Measurements from ENCODE around the gene PNPLA5.

PNPLA5 gene

DNA sequence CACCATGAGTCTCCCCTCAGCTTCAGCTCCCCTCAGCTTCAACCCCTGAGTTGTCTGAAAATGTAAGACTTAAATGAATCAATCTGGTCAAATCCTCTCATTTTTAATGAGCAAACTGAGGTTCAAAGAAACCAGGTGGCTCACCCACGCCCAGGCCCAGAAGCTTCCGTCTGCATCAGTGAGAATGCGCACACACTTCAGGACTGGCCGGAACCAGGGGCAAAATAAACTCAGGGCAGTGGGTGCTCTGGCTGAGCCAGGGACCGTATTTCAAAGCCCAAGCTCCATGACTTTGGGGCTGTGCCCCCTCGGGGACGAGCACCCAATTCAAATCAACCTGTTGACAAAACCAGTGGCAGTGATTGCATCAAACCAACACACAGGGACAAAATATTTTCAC, 32.6 kb downstream of the PNPLA5 start:
- H3K4me1 ChIP-seq (ENCODE audit: control insufficient read depth in 2 of 2, insufficient read depth in 1 of 2, low read depth in 1 of 2, low read length in 2 of 2): peaks cover 4 to 7% of the 10 kb centered on the region in 2 donors
- H3K36me3 ChIP-seq (replicated peaks in 1 of 2; ENCODE audit: control insufficient read depth in 2 of 2, insufficient read depth in 2 of 2, low read length in 2 of 2): no peaks in the 10 kb centered on the region
- H3K18ac ChIP-seq (ENCODE audit: low read length): no peak overlapping the region

DNA sequence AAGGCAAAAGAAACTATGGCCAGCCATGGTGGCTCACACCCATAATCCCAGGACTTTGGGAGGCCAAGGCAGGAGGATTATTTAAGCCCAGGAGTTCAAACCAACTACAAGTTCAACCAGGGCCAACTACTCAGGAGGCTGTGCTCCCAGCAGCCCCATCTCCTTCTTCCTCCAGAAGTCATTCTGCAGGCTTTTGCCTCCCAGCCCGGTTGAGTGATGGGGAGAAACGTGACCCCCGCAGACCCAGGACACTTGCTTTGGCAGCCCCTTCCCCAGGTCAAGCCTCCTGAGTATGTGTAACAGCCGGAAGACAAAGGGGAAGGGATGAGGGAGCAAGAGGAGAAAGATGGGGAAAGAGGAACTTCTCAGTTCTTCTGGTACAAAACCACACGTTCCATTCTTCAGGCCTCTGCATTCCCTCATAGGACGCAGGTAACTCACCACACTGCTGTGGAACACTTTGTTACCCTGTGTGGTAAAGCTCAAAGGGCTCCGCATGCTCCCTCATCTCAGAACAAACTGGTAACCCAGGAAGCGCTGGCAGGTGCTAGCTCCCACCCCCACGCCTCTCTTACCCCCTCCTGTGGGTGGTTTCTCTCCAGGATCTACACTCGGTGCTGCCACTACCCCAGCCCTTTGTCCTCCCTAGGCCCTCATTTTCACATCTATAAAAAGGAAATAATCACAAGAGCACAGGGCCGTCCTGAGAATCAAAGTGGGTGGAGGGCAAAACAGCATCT, 33.5 kb downstream of the PNPLA5 start:
- H4K8ac ChIP-seq (ENCODE audit: low read depth, low read length): no peak overlapping the region

More for the DNA sequence above, 32.6 kb downstream of the PNPLA5 start:
- Histone ChIP-seq H3K4ac (ENCODE audit: low read length) (no peak overlapping the region), H2BK12ac (ENCODE audit: low read length) (no peak overlapping the region), H3K9ac (ENCODE audit: low read depth, low read length, poor library complexity) (no peak overlapping the region), H3K27me3 (ENCODE audit: control insufficient read depth in 3 of 3, insufficient read depth in 3 of 3, low read depth in 1 of 3, low read length in 3 of 3) (no peaks in the 10 kb centered on the region), H3K4me3 (ENCODE audit: low read length in 2 of 2) (no peak overlapping the region), H4K8ac (ENCODE audit: low read depth, low read length) (no peak overlapping the region), H3K9me3 (replicated peaks in 1 of 2; ENCODE audit: control insufficient read depth in 2 of 2, insufficient read depth in 1 of 2, low read depth in 1 of 2, low read length in 2 of 2) (peaks cover 3 to 7% of the 10 kb centered on the region in 2 donors), H2BK15ac (ENCODE audit: low read length) (no peak overlapping the region), H3K14ac (ENCODE audit: low read length) (no peak overlapping the region), H3K4me2 (ENCODE audit: insufficient read depth, low read length, poor library complexity, severe bottlenecking) (no peak overlapping the region), H3K27ac (replicated peaks; ENCODE audit: low read length) (no peak overlapping the region), H2AFZ (ENCODE audit: low read length) (no peak overlapping the region), H3K79me1 (ENCODE audit: low read depth, low read length) (peaks cover 4% of the 10 kb centered on the region), H2AK5ac (ENCODE audit: low read depth, low read length) (no peak overlapping the region), H2BK5ac (ENCODE audit: low read length) (no peak overlapping the region), H4K91ac (ENCODE audit: low read depth, low read length, poor library complexity) (no peak overlapping the region), H2BK120ac (ENCODE audit: low read depth, low read length) (no peak overlapping the region), H3K23ac (ENCODE audit: low read depth, low read length, poor library complexity) (no peak overlapping the region)
- no CpG with 5 or more reads among the region's 7 CpGs for WGBS, 2 donors (ENCODE audit: extremely low coverage in 2 of 2, insufficient read length in 2 of 2, insufficient replicate concordance in 1 of 2)
- DNase-seq (ENCODE audit: low spot score): no peak

DNA sequence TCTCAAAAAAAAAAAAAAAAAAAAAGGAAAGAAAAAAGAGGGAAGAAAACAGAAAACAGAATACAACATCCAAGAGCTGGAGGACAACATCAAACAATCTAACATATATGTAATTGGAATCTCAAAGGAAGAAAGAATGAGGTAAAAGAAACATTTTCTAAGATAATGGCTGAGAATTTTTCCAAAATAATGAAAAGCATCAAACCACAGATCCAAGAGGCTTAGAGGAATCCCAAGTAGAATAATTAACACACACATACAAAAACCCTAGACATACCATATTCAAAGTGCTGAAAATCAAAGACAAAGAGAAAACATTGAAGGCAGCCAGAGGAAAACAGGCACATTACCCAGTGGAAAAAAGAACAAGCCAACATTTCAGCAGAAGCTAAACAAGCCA, 34.4 kb downstream of the PNPLA5 start:
- Histone ChIP-seq H3K4me1 (ENCODE audit: control insufficient read depth in 2 of 2, insufficient read depth in 1 of 2, low read depth in 1 of 2, low read length in 2 of 2) (peaks cover 7 to 9% of the 10 kb centered on the region in 2 donors), H2BK120ac (ENCODE audit: low read depth, low read length) (no peak overlapping the region), H2BK12ac (ENCODE audit: low read length) (no peak overlapping the region), H2AFZ (ENCODE audit: low read length) (no peak overlapping the region), H3K36me3 (replicated peaks in 1 of 2; ENCODE audit: control insufficient read depth in 2 of 2, insufficient read depth in 2 of 2, low read length in 2 of 2) (no peaks in the 10 kb centered on the region), H2BK15ac (ENCODE audit: low read length) (no peak overlapping the region), H3K18ac (ENCODE audit: low read length) (no peak overlapping the region), H4K8ac (ENCODE audit: low read depth, low read length) (no peak overlapping the region), H3K4ac (ENCODE audit: low read length) (no peak overlapping the region), H3K9me3 (replicated peaks in 1 of 2; ENCODE audit: control insufficient read depth in 2 of 2, insufficient read depth in 1 of 2, low read depth in 1 of 2, low read length in 2 of 2) (peaks cover 6 to 7% of the 10 kb centered on the region in 2 donors), H4K91ac (ENCODE audit: low read depth, low read length, poor library complexity) (no peak overlapping the region), H3K23ac (ENCODE audit: low read depth, low read length, poor library complexity) (no peak overlapping the region), H3K4me3 (ENCODE audit: low read length in 2 of 2) (no peak overlapping the region), H3K14ac (ENCODE audit: low read length) (no peak overlapping the region), H2AK5ac (ENCODE audit: low read depth, low read length) (no peak overlapping the region), H3K79me1 (ENCODE audit: low read depth, low read length) (peaks cover 7% of the 10 kb centered on the region), H3K27me3 (ENCODE audit: control insufficient read depth in 3 of 3, insufficient read depth in 3 of 3, low read depth in 1 of 3, low read length in 3 of 3) (no peaks in the 10 kb centered on the region), H3K9ac (ENCODE audit: low read depth, low read length, poor library complexity) (no peak overlapping the region), H2BK5ac (ENCODE audit: low read length) (no peak overlapping the region), H3K27ac (replicated peaks; ENCODE audit: low read length) (no peak overlapping the region), H3K4me2 (ENCODE audit: insufficient read depth, low read length, poor library complexity, severe bottlenecking) (no peak overlapping the region)
- DNase-seq (ENCODE audit: low spot score): no peak

More for the DNA sequence above, 33.5 kb downstream of the PNPLA5 start:
- Histone ChIP-seq H3K4me2 (ENCODE audit: insufficient read depth, low read length, poor library complexity, severe bottlenecking) (no peak overlapping the region), H3K79me1 (ENCODE audit: low read depth, low read length) (peaks cover 4% of the 10 kb centered on the region), H3K18ac (ENCODE audit: low read length) (no peak overlapping the region), H3K23ac (ENCODE audit: low read depth, low read length, poor library complexity) (no peak overlapping the region), H2BK12ac (ENCODE audit: low read length) (no peak overlapping the region), H2AK5ac (ENCODE audit: low read depth, low read length) (no peak overlapping the region), H3K14ac (ENCODE audit: low read length) (no peak overlapping the region), H3K4me3 (ENCODE audit: low read length in 2 of 2) (no peak overlapping the region), H2BK120ac (ENCODE audit: low read depth, low read length) (no peak overlapping the region), H3K36me3 (replicated peaks in 1 of 2; ENCODE audit: control insufficient read depth in 2 of 2, insufficient read depth in 2 of 2, low read length in 2 of 2) (no peaks in the 10 kb centered on the region), H3K4ac (ENCODE audit: low read length) (no peak overlapping the region), H3K9ac (ENCODE audit: low read depth, low read length, poor library complexity) (no peak overlapping the region), H3K4me1 (ENCODE audit: control insufficient read depth in 2 of 2, insufficient read depth in 1 of 2, low read depth in 1 of 2, low read length in 2 of 2) (peaks cover 7% of the 10 kb centered on the region in 2 donors), H3K9me3 (replicated peaks in 1 of 2; ENCODE audit: control insufficient read depth in 2 of 2, insufficient read depth in 1 of 2, low read depth in 1 of 2, low read length in 2 of 2) (peaks cover 3 to 7% of the 10 kb centered on the region in 2 donors), H4K91ac (ENCODE audit: low read depth, low read length, poor library complexity) (no peak overlapping the region), H2BK5ac (ENCODE audit: low read length) (no peak overlapping the region), H2AFZ (ENCODE audit: low read length) (no peak overlapping the region), H3K27me3 (ENCODE audit: control insufficient read depth in 3 of 3, insufficient read depth in 3 of 3, low read depth in 1 of 3, low read length in 3 of 3) (no peaks in the 10 kb centered on the region), H3K27ac (replicated peaks; ENCODE audit: low read length) (no peak overlapping the region), H2BK15ac (ENCODE audit: low read length) (no peak overlapping the region)
- DNase-seq (ENCODE audit: low spot score): no peak
- whole genome bisulfite sequencing, 2 donors (ENCODE audit: extremely low coverage in 2 of 2, insufficient read length in 2 of 2, insufficient replicate concordance in 1 of 2): no CpG with 5 or more reads among the region's 11 CpGs

DNA sequence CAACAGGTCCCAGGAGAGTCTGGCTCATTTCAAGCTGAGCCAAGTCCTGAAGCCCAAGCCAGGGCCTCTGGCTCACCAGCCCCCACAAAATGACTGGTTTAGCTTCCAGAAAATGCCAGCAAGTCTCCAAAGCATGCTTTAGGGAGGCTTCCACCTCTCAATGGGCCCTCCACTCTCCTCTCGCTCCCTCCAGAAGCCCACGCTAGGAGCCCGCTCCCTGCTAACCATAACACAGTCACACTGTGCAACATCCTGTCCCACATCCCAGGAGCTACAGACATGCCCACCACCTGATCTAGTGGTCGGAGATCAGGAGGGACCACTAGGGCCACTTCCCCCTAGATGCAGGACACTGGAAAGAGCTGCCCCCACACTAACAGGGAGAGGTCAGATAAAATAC, 36.4 kb downstream of the PNPLA5 start:
- H3K27ac ChIP-seq (replicated peaks; ENCODE audit: low read length): no peak overlapping the region
- H2BK15ac ChIP-seq (ENCODE audit: low read length): no peak overlapping the region
- no peak overlapping the region for H4K8ac ChIP-seq (ENCODE audit: low read depth, low read length)
- H3K9me3 ChIP-seq (replicated peaks in 1 of 2; ENCODE audit: control insufficient read depth in 2 of 2, insufficient read depth in 1 of 2, low read depth in 1 of 2, low read length in 2 of 2): peaks cover 6 to 7% of the 10 kb centered on the region in 2 donors
- H3K27me3 ChIP-seq (ENCODE audit: control insufficient read depth in 3 of 3, insufficient read depth in 3 of 3, low read depth in 1 of 3, low read length in 3 of 3): no peaks in the 10 kb centered on the region
- H2BK120ac ChIP-seq (ENCODE audit: low read depth, low read length): no peak overlapping the region
- no peak overlapping the region for H4K91ac ChIP-seq (ENCODE audit: low read depth, low read length, poor library complexity)
- H3K9ac ChIP-seq (ENCODE audit: low read depth, low read length, poor library complexity): no peak overlapping the region
- H2BK12ac ChIP-seq (ENCODE audit: low read length): no peak overlapping the region
- no peak overlapping the region for H2BK5ac ChIP-seq (ENCODE audit: low read length)
- H3K14ac ChIP-seq (ENCODE audit: low read length): no peak overlapping the region
- no peak for DNase-seq (ENCODE audit: low spot score)
- no peak overlapping the region for H3K4ac ChIP-seq (ENCODE audit: low read length)
- no peaks in the 10 kb centered on the region for H3K36me3 ChIP-seq (replicated peaks in 1 of 2; ENCODE audit: control insufficient read depth in 2 of 2, insufficient read depth in 2 of 2, low read length in 2 of 2)
- H3K18ac ChIP-seq (ENCODE audit: low read length): no peak overlapping the region
- no peak overlapping the region for H3K23ac ChIP-seq (ENCODE audit: low read depth, low read length, poor library complexity)
- H3K4me3 ChIP-seq (ENCODE audit: low read length in 2 of 2): no peak overlapping the region
- no peak overlapping the region for H3K4me2 ChIP-seq (ENCODE audit: insufficient read depth, low read length, poor library complexity, severe bottlenecking)
- peaks cover 3% of the 10 kb centered on the region for H3K79me1 ChIP-seq (ENCODE audit: low read depth, low read length)
- H3K4me1 ChIP-seq (ENCODE audit: control insufficient read depth in 2 of 2, insufficient read depth in 1 of 2, low read depth in 1 of 2, low read length in 2 of 2): peaks cover 0 to 6% of the 10 kb centered on the region in 2 donors
- no CpG with 5 or more reads among the region's 4 CpGs for WGBS, 2 donors (ENCODE audit: extremely low coverage in 2 of 2, insufficient read length in 2 of 2, insufficient replicate concordance in 1 of 2)
- no peak overlapping the region for H2AFZ ChIP-seq (ENCODE audit: low read length)
- H2AK5ac ChIP-seq (ENCODE audit: low read depth, low read length): no peak overlapping the region

Measured in neuronal stem cell (in vitro differentiated cells).